TTC549 (cell line): Measurements from ENCODE around the gene DTYMK.
"Not testable (repeated sequence)": the region's sequence is repeated elsewhere in the genome, so short reads cannot be mapped to it uniquely, and the experiment has no call there.

ENCODE experiments used
- FAIRE-seq: peaks from 2 replicates; lab custom pipeline; 2012; peaks lifted over from hg19 to GRCh38; lab: Jason Lieb, UNC

The DTYMK gene, protein sequence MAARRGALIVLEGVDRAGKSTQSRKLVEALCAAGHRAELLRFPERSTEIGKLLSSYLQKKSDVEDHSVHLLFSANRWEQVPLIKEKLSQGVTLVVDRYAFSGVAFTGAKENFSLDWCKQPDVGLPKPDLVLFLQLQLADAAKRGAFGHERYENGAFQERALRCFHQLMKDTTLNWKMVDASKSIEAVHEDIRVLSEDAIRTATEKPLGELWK

DNA sequence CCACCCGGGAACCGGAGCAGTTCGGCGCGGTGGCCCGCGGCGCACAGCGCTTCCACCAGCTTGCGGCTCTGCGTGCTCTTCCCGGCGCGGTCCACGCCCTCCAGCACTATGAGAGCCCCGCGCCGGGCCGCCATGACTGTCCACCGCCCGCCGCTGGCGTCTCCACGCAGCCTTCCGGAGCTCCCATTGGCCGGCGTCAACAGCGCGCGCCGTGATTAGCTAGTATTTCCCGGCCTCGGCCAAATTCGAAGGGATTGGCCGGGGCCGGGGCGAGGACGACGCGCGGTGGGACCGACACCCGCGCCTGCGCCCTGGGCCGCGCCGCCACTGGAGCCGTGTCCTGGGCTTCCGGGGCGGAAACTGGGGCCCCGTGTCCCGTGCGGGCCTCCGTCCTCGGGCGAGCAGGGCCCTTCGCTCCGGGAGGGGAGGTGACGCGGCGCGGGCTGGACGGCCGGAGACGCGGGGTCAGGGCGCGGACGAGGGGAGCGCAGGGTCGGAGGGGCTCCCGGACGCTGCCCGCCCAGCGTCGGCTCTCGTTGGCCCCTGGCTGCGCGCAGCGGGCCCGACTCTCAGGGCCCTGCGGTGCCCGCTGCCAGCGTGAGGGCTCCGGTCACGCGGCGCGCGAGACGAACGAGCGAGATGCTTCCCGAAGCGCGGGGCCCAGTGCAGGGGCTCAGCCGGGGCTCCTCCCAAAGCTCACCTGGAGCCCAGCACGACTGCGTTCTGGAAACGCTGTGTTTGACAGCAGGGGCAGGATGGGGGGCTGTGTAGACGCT lies at the start of gene DTYMK:
TSS of gene DTYMK (minus strand) at position 166 of the 776 bp plus-strand sequence. CDS start at position 134, 32 bp downstream.
- no peak for FAIRE-seq

DNA sequence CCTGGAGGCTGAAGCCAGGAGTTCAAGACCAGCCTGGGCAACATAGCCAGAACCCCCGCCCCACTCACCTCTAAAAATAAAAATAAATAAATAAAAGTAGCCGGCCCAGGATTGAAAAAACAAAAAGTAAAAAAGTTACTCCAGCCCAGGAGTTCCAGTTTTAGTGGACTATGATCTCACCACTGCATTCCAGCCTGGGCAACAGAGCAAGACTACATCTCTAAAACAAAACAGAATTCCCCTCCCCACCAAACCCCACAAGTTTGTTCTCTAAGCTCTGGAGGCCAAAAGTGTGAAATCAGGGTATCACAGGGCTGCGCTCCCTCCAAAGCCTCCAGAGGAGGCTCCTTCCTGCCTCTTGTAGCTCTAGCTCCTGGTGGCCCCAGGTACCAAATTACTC lies 49.5 kb upstream of the DTYMK start:
- FAIRE-seq: no peak

- no peak for FAIRE-seq
These were observed 48.0 kb upstream of the DTYMK start, which contains the start of gene D2HGDH for GRCh38 chr2:241734467-241735208. TSS of gene D2HGDH (plus strand) at chr2:241734630. CDS start at chr2:241735225, 595 bp downstream.

DNA sequence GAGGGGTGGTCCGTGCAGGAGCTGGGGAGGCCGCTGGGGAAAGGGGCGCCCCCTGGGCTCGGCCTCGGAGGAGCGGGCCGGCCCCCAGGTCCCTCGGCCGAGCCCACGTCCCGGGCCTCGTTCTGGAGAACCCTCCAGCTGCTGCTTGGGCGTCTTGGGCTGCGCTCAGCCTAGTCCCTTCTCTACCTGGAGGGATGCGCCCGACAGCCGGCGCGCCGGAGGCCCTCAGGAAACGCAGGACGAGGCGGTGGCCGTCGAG lies 47.5 kb upstream of the DTYMK start:
- FAIRE-seq: no peak

DNA sequence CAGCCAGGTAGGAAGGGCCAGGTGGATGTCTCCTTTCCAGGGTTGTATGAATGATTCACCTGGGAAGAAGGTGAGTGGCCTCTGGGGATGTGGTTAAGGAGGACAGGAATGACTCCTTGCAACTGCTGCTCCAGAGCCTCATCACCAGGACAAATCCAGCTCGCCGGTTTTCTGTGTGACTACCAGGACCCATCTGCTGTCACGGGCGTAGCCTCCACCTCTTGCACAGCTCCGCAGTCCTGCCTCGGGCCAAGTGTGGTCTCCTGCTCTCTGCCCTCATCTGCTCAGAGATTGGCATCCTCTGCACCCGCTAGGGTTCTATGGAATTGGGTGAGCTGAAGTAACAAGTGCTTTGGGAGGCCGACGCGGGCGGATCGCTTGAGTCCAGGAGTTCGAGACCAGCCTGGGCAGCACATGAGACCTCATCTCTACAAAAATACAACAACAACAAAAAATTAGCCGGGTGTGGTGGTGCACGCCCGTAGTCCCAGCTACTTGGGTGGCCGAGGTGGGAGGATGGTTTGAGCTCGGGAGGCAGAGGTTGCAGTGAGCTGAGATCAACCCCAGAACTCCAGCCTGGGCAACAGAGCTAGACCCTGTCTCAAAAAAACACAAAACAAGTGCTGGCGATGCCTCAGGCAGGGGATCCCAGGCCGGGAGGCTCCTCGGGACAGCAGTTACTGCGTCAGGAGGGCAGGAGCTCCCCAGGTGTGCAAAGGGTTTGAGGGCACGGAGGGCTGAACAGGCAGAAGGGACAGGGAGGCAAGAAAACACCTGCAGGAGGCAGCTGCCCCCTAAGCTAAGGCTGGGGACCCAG lies 47.0 kb upstream of the DTYMK start:
- no peak for FAIRE-seq

DNA sequence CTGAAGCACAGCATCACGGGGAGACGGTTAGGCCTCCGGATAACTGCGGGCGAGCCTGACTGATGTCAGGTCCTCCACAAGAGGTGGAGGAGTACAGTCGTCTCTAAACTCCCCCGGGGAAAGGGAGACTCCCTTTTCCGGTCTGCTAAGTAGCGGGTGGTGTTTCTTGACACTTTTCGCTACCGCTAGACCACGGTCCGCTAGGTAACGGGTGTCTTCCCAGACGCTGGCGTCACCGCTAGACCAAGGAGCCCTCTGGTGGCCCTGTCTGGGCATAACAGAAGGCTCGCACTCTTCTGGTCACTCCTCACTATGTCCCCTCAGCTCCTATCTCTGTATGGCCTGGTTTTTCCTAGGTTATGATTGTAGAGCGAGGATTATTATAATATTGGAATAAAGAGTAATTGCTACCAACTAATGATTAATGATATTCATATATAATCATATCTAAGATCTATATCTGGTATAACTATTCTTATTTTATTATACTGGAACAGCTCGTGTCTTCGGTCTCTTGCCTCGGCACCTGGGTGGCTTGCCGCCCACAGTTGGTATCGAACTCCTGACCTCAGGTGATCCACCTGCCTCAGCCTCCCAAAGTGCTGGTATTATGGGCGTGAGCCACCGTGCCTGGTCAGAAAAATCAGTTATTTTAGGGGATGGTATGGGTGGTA lies 46.0 kb upstream of the DTYMK start:
- not testable (repeated sequence) for FAIRE-seq

DNA sequence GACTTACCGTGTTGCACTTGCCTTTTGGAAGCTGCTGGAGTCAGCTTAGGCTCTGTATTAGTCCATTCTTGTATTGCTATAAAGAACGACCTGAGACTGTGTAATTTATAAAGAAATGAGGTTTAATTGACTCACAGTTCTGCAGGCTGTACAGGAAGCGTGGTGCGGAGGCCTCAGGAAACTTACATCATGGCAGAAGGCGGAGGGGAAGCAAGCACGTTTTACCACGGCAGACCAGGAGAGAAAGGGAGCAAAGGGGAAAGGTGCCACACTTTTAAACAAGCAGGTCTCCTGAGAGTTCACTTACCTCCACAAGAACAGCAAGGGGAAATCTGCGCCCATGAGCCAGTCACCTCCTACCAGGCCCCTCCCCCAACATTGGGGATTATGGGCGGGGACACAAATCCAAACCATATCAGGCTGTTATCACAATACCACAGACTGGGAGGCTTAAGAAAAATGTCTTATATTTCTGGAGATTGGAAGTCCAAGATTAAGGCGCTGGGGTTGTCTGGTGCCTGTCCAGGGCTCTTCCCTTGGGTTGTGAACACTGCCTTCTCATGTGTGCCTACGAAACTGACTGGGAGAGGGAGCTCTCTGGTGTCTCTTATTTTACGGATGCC lies 44.2 kb upstream of the DTYMK start:
- no peak for FAIRE-seq

DNA sequence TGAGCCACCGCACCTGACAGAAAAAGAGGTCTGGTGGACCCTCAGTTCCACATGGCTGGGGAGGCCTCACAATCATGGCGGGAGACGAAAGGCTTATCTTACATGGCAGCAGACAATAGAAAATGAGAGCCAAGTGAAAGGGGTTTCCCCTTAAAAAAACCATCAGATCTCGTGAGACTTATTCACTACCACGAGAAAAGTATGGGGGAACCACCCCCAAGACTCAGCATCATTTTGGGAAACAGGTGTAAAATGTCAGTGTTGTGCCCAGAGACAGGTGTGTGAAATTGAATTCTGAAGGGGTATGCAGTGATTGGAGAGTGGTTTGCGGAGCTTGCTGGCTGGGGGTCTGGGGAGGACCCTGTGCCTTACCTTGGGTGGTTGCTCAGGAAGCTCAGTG lies 43.3 kb upstream of the DTYMK start:
- FAIRE-seq: no peak

DNA sequence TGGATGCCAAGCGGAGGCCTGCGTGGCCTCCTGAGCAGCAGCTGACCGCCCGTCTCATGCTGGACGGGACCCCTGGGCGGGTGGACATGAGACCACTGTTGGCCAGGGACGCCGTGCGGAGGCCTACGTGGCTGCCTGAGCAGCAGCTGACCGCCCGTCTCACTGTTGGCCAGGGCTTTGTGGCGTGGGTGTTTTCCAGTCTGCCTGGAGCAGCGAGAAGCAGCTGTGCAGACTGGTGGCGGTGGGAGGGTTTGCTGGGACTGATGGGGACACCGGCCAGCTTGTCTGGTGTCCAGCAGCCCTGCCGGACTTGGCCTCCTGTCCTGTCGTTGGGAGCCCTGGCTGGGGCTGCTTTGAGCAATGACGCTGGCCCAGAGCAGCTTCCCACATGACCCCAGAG lies 42.0 kb upstream of the DTYMK start:
- no peak for FAIRE-seq

- no peak for FAIRE-seq
These were observed 41.4 kb upstream of the DTYMK start for GRCh38 chr2:241728000-241728399.

DNA sequence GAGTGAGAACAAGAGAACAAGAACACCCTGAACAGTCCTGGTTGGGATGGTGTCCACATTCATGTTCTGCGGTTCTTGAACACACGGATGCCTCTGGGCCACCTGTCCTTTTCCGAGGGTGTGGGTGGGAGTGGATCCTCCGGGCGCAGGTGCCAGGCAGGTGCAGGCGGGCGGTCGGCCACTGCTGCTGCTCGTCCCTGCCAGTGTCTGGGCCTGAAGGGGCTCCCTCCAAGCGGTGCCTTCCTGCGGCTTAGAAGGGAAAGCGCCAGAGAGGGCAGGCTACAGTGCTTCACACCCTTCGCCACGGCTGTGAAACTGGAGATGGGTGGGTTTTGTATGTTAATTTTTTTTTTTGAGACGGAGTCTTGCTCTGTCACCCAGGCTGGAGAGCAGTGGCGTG lies 39.8 kb upstream of the DTYMK start:
- no peak for FAIRE-seq

GRCh38 chr2:241724975-241725870 lies 38.6 kb upstream of the DTYMK start:
- no peak for FAIRE-seq

GRCh38 chr2:241724259-241724974 lies 37.8 kb upstream of the DTYMK start:
- no peak for FAIRE-seq

DNA sequence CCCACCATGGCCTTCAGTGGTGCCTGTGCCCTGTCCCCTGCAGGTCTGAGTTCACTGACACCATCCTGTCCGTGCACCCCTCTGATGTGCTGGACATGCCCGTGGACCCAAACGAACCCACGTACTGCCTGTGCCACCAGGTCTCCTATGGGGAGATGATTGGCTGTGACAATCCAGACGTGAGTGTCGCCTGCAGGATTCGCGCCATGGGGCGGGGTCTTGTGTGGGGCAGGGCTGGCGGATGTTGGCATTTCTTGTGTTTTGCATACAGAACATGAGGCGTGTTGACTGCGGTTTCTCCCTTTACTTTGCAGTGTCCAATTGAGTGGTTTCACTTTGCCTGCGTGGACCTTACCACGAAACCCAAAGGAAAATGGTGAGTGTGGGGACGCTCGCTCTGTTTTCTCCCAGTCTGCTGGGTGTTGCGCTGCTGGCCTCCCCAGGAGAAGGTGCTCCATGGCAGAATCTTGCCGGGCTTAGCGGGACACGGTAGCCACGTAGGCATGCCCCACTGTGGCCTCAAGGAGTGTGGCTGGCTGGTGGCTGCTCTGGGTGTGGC lies 36.4 kb upstream of the DTYMK start:
- no peak for FAIRE-seq

DNA sequence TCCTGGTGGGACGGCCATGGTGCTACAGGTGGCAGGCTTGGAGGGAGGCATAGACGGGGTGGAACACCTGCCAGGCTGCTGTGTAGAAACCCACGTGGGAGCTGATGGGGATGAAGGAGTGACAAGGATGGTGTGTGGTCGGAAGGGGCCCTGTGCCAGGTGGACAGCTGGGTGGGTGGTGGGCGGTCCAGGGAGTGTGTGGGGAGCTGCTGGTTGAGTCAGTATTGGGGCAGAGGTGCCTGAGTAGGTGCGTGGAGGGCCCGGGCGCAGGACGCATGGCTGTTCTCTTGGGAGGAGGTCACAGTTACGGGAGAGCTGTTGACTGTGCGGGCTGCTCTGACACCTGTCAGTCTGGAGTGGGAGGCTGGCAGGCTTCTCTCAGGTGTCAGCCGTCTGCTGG lies 35.2 kb upstream of the DTYMK start:
- FAIRE-seq: no peak

- FAIRE-seq: no peak
These were observed 33.9 kb upstream of the DTYMK start for GRCh38 chr2:241720560-241720959.

DNA sequence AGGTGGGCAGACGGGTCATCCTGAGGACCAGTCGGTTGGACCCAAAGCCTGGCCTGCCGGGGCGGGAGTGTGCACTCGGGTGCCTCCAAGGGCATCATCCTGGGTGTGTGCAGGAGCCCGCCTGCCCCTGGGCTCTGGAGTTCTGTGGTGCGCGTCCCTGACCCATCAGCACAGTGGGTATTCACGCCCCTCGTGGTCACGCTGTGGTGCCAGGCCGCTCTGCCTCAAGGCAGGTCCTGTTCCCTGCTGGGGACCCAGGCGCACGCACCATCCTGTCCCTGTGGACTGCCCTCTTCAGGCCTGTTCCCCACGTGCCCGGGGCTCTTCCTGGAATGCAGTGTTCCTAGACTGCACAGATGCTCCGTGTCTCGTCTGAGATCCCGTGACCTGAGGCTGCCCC lies 33.5 kb upstream of the DTYMK start:
- FAIRE-seq: no peak

GRCh38 chr2:241719093-241719492 lies 32.5 kb upstream of the DTYMK start:
- FAIRE-seq: no peak

DNA sequence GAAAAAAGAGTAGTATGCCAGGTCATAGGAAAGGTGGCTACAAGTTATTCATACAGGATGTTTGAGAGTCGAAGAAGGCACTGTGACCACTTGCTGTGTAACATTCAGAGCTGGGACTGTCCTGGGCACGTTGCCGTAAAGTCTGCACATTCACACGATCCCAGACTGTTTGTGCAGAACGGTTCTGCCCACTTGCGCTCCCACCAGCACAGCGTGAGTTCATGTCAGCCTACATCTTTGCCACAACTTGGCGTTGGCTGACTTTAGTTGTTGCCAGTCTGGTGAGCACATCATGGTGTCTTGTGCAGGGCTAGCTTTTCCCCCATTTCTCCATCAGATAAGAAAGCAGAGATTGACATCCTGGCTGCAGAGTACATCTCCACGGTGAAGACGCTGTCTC lies 22.3 kb upstream of the DTYMK start:
- FAIRE-seq: no peak

- FAIRE-seq: no peak
These were observed 19.9 kb upstream of the DTYMK start for GRCh38 chr2:241706537-241706936.
